Muscle of leg (tissue), 11 donors: ENCODE measurements around the gene PAPPA. TPM values are rescaled to one million over a fixed set of nuclear protein-coding genes. Genes with fewer than 3 reads are reported as not detected.

Experiments used
- DNase-seq: peaks from one replicate; pipeline ENCODE4 v3.0.0; 2013
- H3K27ac ChIP-seq: one replicate; pipeline ENCODE4 v1.5.1; 2013; ENCODE audit warnings: mild to moderate bottlenecking, low read length, control low read depth
- H3K27me3 ChIP-seq: one replicate; pipeline ENCODE4 v1.6.1; 2013; ENCODE audit warnings: low read length; ENCODE audit not compliant: control insufficient read depth, insufficient read depth
- H3K36me3 ChIP-seq: one replicate; pipeline ENCODE4 v1.6.1; 2013; ENCODE audit warnings: low read length; ENCODE audit not compliant: control insufficient read depth, insufficient read depth
- H3K4me1 ChIP-seq: one replicate; pipeline ENCODE4 v1.6.1; 2013; ENCODE audit warnings: low read length; ENCODE audit not compliant: control insufficient read depth, insufficient read depth
- H3K4me3 ChIP-seq: one replicate; pipeline ENCODE4 v1.5.1; 2013; ENCODE audit warnings: low read length, control low read depth
- H3K9me3 ChIP-seq: replicated peaks from 2 replicates; pipeline ENCODE4 v1.6.1; 2013; ENCODE audit warnings: low read depth, low read length; ENCODE audit not compliant: control insufficient read depth
- WGBS: methylation state at CpG from one replicate; pipeline ENCODE4 v1.1.5; 2013; ENCODE audit warnings: missing lambda C conversion rate; ENCODE audit not compliant: insufficient coverage; 5-methylcytosine and 5-hydroxymethylcytosine counted together
- polyA plus RNA-seq, 8 donors: library from polyadenylated mRNA; unstranded; fragments of 120-200 nt; gene quantifications; one replicate each; pipeline versions ENCODE4 v1.2.1 to v1.2.3, GENCODE V29; 2013; ENCODE audit warnings: inconsistent platforms in 1 of 8, low replicate concordance in 1 of 8; ENCODE audit not compliant: insufficient read length in 8 of 8, insufficient read depth in 1 of 8
- total RNA-seq: library from RNA; stranded (reverse); fragments of 120-200 nt; gene quantifications from one replicate; pipeline ENCODE4 v1.2.4, GENCODE V29; 2013

PAPPA gene
- total and polyA plus RNA-seq, 9 donors: 0.34 to 2.1 (median 0.92) TPM

GRCh38 chr9:116202219-116202912 lies 48.8 kb downstream of the PAPPA start:
- H3K27ac ChIP-seq: no peak overlapping the region
- no peaks in the 10 kb centered on the region for H3K9me3 ChIP-seq
- DNase-seq: no peak
- H3K4me1 ChIP-seq: no peaks in the 10 kb centered on the region
- no peaks in the 10 kb centered on the region for H3K27me3 ChIP-seq
- no peak overlapping the region for H3K4me3 ChIP-seq
- 80% methylated on average over 3 of the region's 5 CpGs for WGBS
- H3K36me3 ChIP-seq: no peaks in the 10 kb centered on the region

GRCh38 chr9:116204252-116204882 lies 50.8 kb downstream of the PAPPA start:
- WGBS: 92% methylated on average over 4 of the region's 5 CpGs

GRCh38 chr9:116207371-116208111 lies 54.0 kb downstream of the PAPPA start:
- Histone ChIP-seq H3K4me1 (no peaks in the 10 kb centered on the region), H3K27ac (no peak overlapping the region), H3K9me3 (no peaks in the 10 kb centered on the region), H3K36me3 (no peaks in the 10 kb centered on the region), H3K4me3 (no peak overlapping the region), H3K27me3 (no peaks in the 10 kb centered on the region)
- no CpG with 5 or more reads among the region's 4 CpGs for WGBS
- DNase-seq: no peak

More at GRCh38 chr9:116204252-116204882, 50.8 kb downstream of the PAPPA start:
- Histone ChIP-seq H3K9me3 (no peaks in the 10 kb centered on the region), H3K27ac (no peak overlapping the region), H3K36me3 (no peaks in the 10 kb centered on the region), H3K4me3 (no peak overlapping the region), H3K4me1 (no peaks in the 10 kb centered on the region), H3K27me3 (no peaks in the 10 kb centered on the region)
- no peak for DNase-seq

GRCh38 chr9:116208417-116209232 lies 55.0 kb downstream of the PAPPA start:
- 69% methylated on average over 2 of the region's 5 CpGs for WGBS
- no peak for DNase-seq
- H3K27ac ChIP-seq: no peak overlapping the region

GRCh38 chr9:116209414-116210116 lies 56.0 kb downstream of the PAPPA start:
- Histone ChIP-seq H3K27ac (no peak overlapping the region), H3K9me3 (no peaks in the 10 kb centered on the region), H3K27me3 (no peaks in the 10 kb centered on the region), H3K36me3 (no peaks in the 10 kb centered on the region), H3K4me3 (no peak overlapping the region), H3K4me1 (no peaks in the 10 kb centered on the region)
- DNase-seq: peak; percentile 12
- WGBS: no CpG with 5 or more reads among the region's 1 CpG

More at GRCh38 chr9:116208417-116209232, 55.0 kb downstream of the PAPPA start:
- Histone ChIP-seq H3K9me3 (no peaks in the 10 kb centered on the region), H3K4me1 (no peaks in the 10 kb centered on the region), H3K27me3 (no peaks in the 10 kb centered on the region), H3K4me3 (no peak overlapping the region), H3K36me3 (no peaks in the 10 kb centered on the region)

GRCh38 chr9:116212986-116213692 lies 59.5 kb downstream of the PAPPA start:
- H3K27ac ChIP-seq: no peak overlapping the region
- 33% methylated on average over 1 of the region's 2 CpGs for WGBS

GRCh38 chr9:116213693-116214047 lies 60.1 kb downstream of the PAPPA start:
- 63% methylated on average over 1 of the region's 3 CpGs for WGBS
- Histone ChIP-seq H3K9me3 (no peaks in the 10 kb centered on the region), H3K36me3 (no peaks in the 10 kb centered on the region), H3K4me1 (no peaks in the 10 kb centered on the region), H3K27me3 (no peaks in the 10 kb centered on the region), H3K27ac (no peak overlapping the region), H3K4me3 (no peak overlapping the region)
- no peak for DNase-seq

More at GRCh38 chr9:116212986-116213692, 59.5 kb downstream of the PAPPA start:
- no peak overlapping the region for H3K4me3 ChIP-seq
- DNase-seq: no peak
- H3K9me3 ChIP-seq: no peaks in the 10 kb centered on the region
- H3K4me1 ChIP-seq: no peaks in the 10 kb centered on the region
- H3K36me3 ChIP-seq: no peaks in the 10 kb centered on the region
- H3K27me3 ChIP-seq: no peaks in the 10 kb centered on the region

GRCh38 chr9:116218399-116218798 lies 64.8 kb downstream of the PAPPA start:
- no peaks in the 10 kb centered on the region for H3K4me1 ChIP-seq
- H3K9me3 ChIP-seq: no peaks in the 10 kb centered on the region
- no peak overlapping the region for H3K4me3 ChIP-seq
- no peaks in the 10 kb centered on the region for H3K27me3 ChIP-seq
- H3K36me3 ChIP-seq: no peaks in the 10 kb centered on the region
- DNase-seq: no peak
- no peak overlapping the region for H3K27ac ChIP-seq
- no CpG with 5 or more reads among the region's 1 CpG for WGBS

GRCh38 chr9:116219686-116220085 lies 66.1 kb downstream of the PAPPA start:
- no peaks in the 10 kb centered on the region for H3K9me3 ChIP-seq
- DNase-seq: no peak
- WGBS: 64% methylated on average over 10 of the region's 11 CpGs
- H3K4me3 ChIP-seq: no peak overlapping the region
- H3K27me3 ChIP-seq: no peaks in the 10 kb centered on the region
- H3K4me1 ChIP-seq: no peaks in the 10 kb centered on the region
- H3K27ac ChIP-seq: no peak overlapping the region
- H3K36me3 ChIP-seq: no peaks in the 10 kb centered on the region
